Left hindlimb (tissue), 1 donor: ENCODE measurements around the gene SLC12A7.
A peak's percentile ranks its signal among the peaks of the same experiment; 100 is the strongest.
"Not testable (repeated sequence)": the region's sequence is repeated elsewhere in the genome, so short reads cannot be mapped to it uniquely, and the experiment has no call there.

Experiments used
- DNase-seq: peaks from one replicate; pipeline ENCODE4 v3.0.0-alpha.2; 2018

Gene SLC12A7

DNA sequence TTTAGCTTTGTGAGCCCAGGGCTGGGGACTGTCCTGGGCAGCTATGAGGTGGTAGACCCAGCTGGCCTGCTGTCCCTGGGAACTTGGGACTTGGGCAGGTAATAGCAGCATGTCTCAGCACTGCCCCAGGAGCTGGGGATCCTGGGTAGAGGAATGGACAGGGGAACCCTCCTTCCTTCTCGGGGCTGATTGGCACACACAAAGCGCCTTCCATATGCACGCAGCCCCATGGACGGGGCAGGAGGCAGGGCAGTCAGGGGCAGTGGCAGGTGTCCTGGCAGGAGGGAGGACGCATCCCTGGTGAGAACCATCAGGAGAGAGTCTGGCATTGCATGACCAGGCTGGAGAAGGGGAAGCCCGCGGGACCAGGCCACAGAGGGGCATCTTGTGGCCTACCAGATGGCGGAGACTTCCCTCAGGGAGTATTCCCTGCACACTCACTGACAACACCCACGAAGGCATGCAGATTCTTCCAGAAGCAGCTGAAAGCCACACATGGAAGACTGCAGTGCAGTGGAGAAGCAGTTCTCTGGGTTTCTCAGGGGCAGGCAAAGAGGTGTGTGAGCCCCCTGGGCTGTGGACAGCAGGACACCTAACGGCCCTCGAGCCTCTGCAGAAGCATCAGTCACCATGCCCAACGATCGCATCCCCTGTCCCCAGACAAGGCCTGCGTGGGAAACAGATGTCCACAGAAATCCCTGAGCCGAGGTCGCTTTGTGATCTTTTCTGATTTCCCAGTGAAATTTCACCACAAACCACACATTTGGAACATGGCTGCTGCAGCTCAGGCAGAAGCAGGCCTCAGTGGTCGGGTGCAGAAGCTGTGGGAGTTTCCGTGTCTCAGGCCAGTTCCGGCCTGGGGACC lies 110.2 kb downstream of the SLC12A7 start:
- peak; percentile 30 for DNase-seq

DNA sequence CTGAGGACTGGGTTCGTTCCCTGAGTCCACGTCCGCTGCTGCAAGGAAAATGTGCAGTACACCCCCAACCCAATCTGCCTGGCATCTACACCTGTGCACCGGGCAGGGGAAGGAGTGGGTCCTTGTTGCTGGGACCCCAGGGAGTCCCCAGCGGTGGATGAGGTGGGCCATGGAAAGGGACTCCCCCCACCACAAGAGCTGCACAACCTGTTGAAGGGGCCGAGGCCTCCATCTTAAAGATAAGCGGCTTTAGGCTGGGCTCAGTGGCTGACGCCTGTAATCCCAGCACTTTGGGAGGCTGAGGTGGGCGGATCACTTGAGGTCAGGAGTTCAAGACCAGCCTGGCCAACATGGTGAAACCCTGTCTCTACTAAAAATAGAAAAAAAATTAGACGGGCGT lies 111.0 kb downstream of the SLC12A7 start:
- not testable (repeated sequence) for DNase-seq
